ENCODE data around the gene KCNJ15.

- no peak for TF ChIP-seq CTCF (IDR thresholded peaks at IDR 0.05 in 8 of 11, conservative IDR thresholded peaks at IDR 0.05 in 3 of 11)
- TF ChIP-seq POLR2AphosphoS5 (IDR thresholded peaks at IDR 0.05) = no peak
These were observed 95.2 kb downstream of the KCNJ15 start for GRCh38 chr21:38351961-38352521.

All from spleen (tissue), 7 donors.